Ovary (tissue), 9 donors: Measurements from ENCODE around the gene HERC4. TPM values are rescaled to one million over a fixed set of nuclear protein-coding genes. Genes with fewer than 3 reads are reported as not detected.

Source experiments
- DNase-seq, 5 donors: peaks; one replicate each; pipeline ENCODE4 v3.0.0-alpha.2; 2019 to 2020
- H3K27ac ChIP-seq, 2 donors: fragments of 200-600 bp; one replicate each; pipeline versions ENCODE4 v1.5.1 to v1.8.0; 2019 to 2022
- H3K27me3 ChIP-seq: fragments of 200-600 bp; one replicate; pipeline ENCODE4 v1.8.0; 2022
- H3K36me3 ChIP-seq: fragments of 200-600 bp; sonication (generic); one replicate; pipeline ENCODE4 v1.5.1; 2019
- H3K4me1 ChIP-seq: one replicate; pipeline ENCODE4 v1.8.1; 2013; ENCODE audit warnings: mild to moderate bottlenecking, moderate library complexity; ENCODE audit not compliant: insufficient read depth
- H3K4me3 ChIP-seq: fragments of 200-600 bp; sonication (generic); one replicate; pipeline ENCODE4 v1.5.1; 2017
- H3K9me3 ChIP-seq, 2 donors: fragments of 200-600 bp in 1 of 2; sonication (generic) in 1 of 2; one replicate each; pipeline versions ENCODE4 v1.5.1 to v1.8.1; 2013 to 2019; ENCODE audit warnings: mild to moderate bottlenecking in 1 of 2, moderate library complexity in 1 of 2
- EP300 ChIP-seq: sonication (generic); formaldehyde crosslinking; IDR thresholded peaks from one replicate; pipeline ENCODE4 v1.6.1; 2017; ENCODE audit warnings: antibody characterized with exemption
- POLR2A ChIP-seq: fragments of 450-650 bp; IDR thresholded peaks from one replicate; pipeline ENCODE4 v1.6.1; 2017; ENCODE audit warnings: antibody characterized with exemption, mild to moderate bottlenecking, moderate library complexity
- WGBS, 3 donors: extraction: QIAGEN DNeasy Blood & Tissue Kit in 1 of 3; methylation state at CpG; one replicate each; pipeline versions ENCODE4 v1.1.5 to v1.1.7; 2013 to 2017; 5-methylcytosine and 5-hydroxymethylcytosine counted together
- intact Hi-C, 4 donors: fragments of 100-400 bp; cut with DNase I; formaldehyde crosslinking; loops; one replicate each; pipeline versions ENCODE4 v1.11.0 to v1.15.1; 2022 to 2023
- polyA plus RNA-seq, 2 donors: library from polyadenylated mRNA; stranded (reverse); fragments of 200-250 nt in 1 of 2; fragments of 350-450 nt in 1 of 2; fragmentation: Illumina TruSeq in 1 of 2; extraction: RNeasy Lipid Tissue Mini Kit (QIAGEN cat#74804) in 1 of 2; gene quantifications; one replicate each; pipeline ENCODE4 v1.2.3, GENCODE V29; 2013 to 2014
- total RNA-seq, 7 donors: library from RNA; depleted of rRNA in 2 of 7; stranded (reverse); fragments of >200 nt in 2 of 7; fragmentation: NEBNext Ultra II Directional in 3 of 7; extraction: Animal tissue kit (Norgen Biotek cat#: 25700) in 3 of 7; gene quantifications; one replicate each; pipeline versions ENCODE4 v1.1.0 to v1.2.4, GENCODE V29; 2016 to 2023
- TF ChIP-seq, protein P1 (sequence below), 3 donors: fragments of 450-650 bp in 2 of 3; fragments of 200-600 bp in 1 of 3; IDR thresholded peaks; one replicate each; pipeline versions ENCODE4 v1.5.1 to v1.8.0; 2016 to 2022; ENCODE audit warnings: antibody characterized with exemption in 3 of 3, mild to moderate bottlenecking in 1 of 3
- donor health status: DM: no; HTN: no; CAD: no; lungs with moderate emphysema.
- donor health status: DM: no; HTN: no; CAD: no.
- donor health status: Bipolar disorder and iron deficiency.
- donor health status: DM: yes; HTN: yes; CAD: no.
- donor health status: DM: no; HTN: no; CAD: no.
- donor health status: DM: yes; HTN: yes; CAD: no.

HERC4 gene
- total and polyA plus RNA-seq, 9 donors = 16.4 to 54.7 (median 43.5) TPM

GRCh38 chr10:68108653-68109052, 33.6 kb upstream of the HERC4 start:
- Histone ChIP-seq H3K4me3 (no peak overlapping the region), H3K4me1 (no peaks in the 10 kb centered on the region), H3K27ac (no peak overlapping the region), H3K36me3 (no peaks in the 10 kb centered on the region), H3K9me3 (no peaks in the 10 kb centered on the region), H3K27me3 (no peaks in the 10 kb centered on the region)
- TF ChIP-seq EP300 (no peak), POLR2A (no peak)
- TF ChIP-seq, protein P1, sequence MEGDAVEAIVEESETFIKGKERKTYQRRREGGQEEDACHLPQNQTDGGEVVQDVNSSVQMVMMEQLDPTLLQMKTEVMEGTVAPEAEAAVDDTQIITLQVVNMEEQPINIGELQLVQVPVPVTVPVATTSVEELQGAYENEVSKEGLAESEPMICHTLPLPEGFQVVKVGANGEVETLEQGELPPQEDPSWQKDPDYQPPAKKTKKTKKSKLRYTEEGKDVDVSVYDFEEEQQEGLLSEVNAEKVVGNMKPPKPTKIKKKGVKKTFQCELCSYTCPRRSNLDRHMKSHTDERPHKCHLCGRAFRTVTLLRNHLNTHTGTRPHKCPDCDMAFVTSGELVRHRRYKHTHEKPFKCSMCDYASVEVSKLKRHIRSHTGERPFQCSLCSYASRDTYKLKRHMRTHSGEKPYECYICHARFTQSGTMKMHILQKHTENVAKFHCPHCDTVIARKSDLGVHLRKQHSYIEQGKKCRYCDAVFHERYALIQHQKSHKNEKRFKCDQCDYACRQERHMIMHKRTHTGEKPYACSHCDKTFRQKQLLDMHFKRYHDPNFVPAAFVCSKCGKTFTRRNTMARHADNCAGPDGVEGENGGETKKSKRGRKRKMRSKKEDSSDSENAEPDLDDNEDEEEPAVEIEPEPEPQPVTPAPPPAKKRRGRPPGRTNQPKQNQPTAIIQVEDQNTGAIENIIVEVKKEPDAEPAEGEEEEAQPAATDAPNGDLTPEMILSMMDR (IDR thresholded peaks at IDR 0.05) = no peak
- intact Hi-C loops = no loop called here
- DNase-seq = no peak
- 90 to 97% (median 96%) methylated on average over 11 of the region's 11 CpGs for WGBS, 3 donors

GRCh38 chr10:68108051-68108450, 33.0 kb upstream of the HERC4 start:
- 88 to 94% (median 89%) methylated on average over 3 of the region's 3 CpGs for WGBS, 3 donors
- TF ChIP-seq, protein P1 (IDR thresholded peaks at IDR 0.05) = no peak
- no peak for TF ChIP-seq POLR2A
- no peak for TF ChIP-seq EP300
- intact Hi-C loops = no loop called here

DNA sequence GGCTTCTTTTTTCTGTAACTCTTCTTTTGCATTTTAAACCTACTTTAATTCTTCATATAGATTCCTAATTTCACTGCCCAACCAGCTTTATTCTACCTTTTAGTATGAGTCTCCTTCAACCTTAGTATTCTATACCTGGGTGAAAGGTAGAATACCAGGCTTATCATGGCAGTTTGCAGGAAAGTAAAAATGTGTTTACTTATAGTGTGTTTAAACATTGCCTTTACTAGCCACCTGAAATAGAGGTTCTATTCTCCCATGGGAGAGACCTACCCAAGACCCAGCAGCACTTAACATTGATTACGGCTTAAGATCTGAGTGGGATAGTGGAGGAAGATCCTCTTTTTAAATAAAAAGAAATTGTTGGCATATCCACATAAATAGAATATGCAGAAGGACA, 32.6 kb upstream of the HERC4 start:
- Histone ChIP-seq H3K4me3 (no peak overlapping the region), H3K27ac (no peak overlapping the region), H3K36me3 (no peaks in the 10 kb centered on the region), H3K9me3 (no peaks in the 10 kb centered on the region), H3K4me1 (no peaks in the 10 kb centered on the region), H3K27me3 (no peaks in the 10 kb centered on the region)
- TF ChIP-seq, protein P1 (IDR thresholded peaks at IDR 0.05) = no peak
- TF ChIP-seq POLR2A (no peak), EP300 (no peak)
- intact Hi-C loops = no loop called here
- WGBS, 3 donors = 94 to 100% (median 96%) methylated on average over 1 of the region's 1 CpG
- no peak for DNase-seq

More at GRCh38 chr10:68108051-68108450, 33.0 kb upstream of the HERC4 start:
- H3K27me3 ChIP-seq = no peaks in the 10 kb centered on the region
- no peaks in the 10 kb centered on the region for H3K36me3 ChIP-seq
- no peaks in the 10 kb centered on the region for H3K4me1 ChIP-seq
- DNase-seq = no peak
- no peaks in the 10 kb centered on the region for H3K9me3 ChIP-seq
- H3K4me3 ChIP-seq = no peak overlapping the region
- H3K27ac ChIP-seq = no peak overlapping the region

GRCh38 chr10:68106656-68107055, 31.6 kb upstream of the HERC4 start:
- Histone ChIP-seq H3K27me3 (no peaks in the 10 kb centered on the region), H3K4me1 (no peaks in the 10 kb centered on the region), H3K9me3 (no peaks in the 10 kb centered on the region), H3K27ac (no peak overlapping the region), H3K36me3 (no peaks in the 10 kb centered on the region), H3K4me3 (no peak overlapping the region)
- intact Hi-C loops = no loop called here
- no peak for DNase-seq
- WGBS, 3 donors = 67 to 75% (median 72%) methylated on average over 3 of the region's 3 CpGs
- TF ChIP-seq EP300 (no peak), POLR2A (no peak)
- TF ChIP-seq, protein P1 (IDR thresholded peaks at IDR 0.05) = no peak
